CD4-positive, alpha-beta T cell (primary cell): ENCODE data around the gene MARCO. TPM values are rescaled to one million over a fixed set of nuclear protein-coding genes. Genes with fewer than 3 reads are reported as not detected.

ENCODE experiments used
- ATAC-seq: fragments of 200-7000 bp; cut with Tn5 transposase; one replicate; pipeline ENCODE4 v1.10.0; 2022; ENCODE audit warnings: mild to moderate bottlenecking; ENCODE audit not compliant: poor library complexity
- CTCF ChIA-PET: fragments of 350-600 bp; sonication (Branson Sonifier 250); formaldehyde crosslinking; loops from one replicate; lab custom pipeline; 2021; ENCODE audit warnings: antibody characterized with exemption, inconsistent platforms; lab: Charles Lee
- POLR2A ChIA-PET: fragments of 350-600 bp; sonication (Branson Sonifier 250); formaldehyde crosslinking; loops from one replicate; lab custom pipeline; 2021; ENCODE audit warnings: antibody characterized with exemption, inconsistent platforms; lab: Charles Lee
- DNase-seq, 14 experiments: peaks; one replicate each; pipeline ENCODE4 v3.0.0-alpha.2; 2013 to 2020; ENCODE audit warnings: mixed read lengths in 2 of 14
- H3K27ac ChIP-seq, 2 donors: one replicate each; pipeline versions ENCODE4 v1.5.1 to v1.7.0; 2013; ENCODE audit warnings: low read length in 2 of 2, low read depth in 1 of 2, mild to moderate bottlenecking in 1 of 2
- H3K27me3 ChIP-seq, 2 experiments: 1 replicate in 1 of 2; 2 replicates in 1 of 2; pipeline versions ENCODE4 v1.6.1 to v1.7.0; 2013; ENCODE audit warnings: low read length in 2 of 2, control low read depth in 1 of 2, mild to moderate bottlenecking in 1 of 2, moderate library complexity in 1 of 2; ENCODE audit not compliant: insufficient read depth in 2 of 2, control insufficient read depth in 1 of 2
- H3K36me3 ChIP-seq: one replicate; pipeline ENCODE4 v1.6.1; 2013; ENCODE audit warnings: low read length, control low read depth; ENCODE audit not compliant: insufficient read depth
- H3K4me1 ChIP-seq: one replicate; pipeline ENCODE4 v1.6.1; 2013; ENCODE audit warnings: low read length, control low read depth; ENCODE audit not compliant: insufficient read depth
- H3K4me3 ChIP-seq: one replicate; pipeline ENCODE4 v1.5.1; 2013; ENCODE audit warnings: mild to moderate bottlenecking, low read length, moderate library complexity
- H3K9me3 ChIP-seq, 2 experiments: 1 replicate in 1 of 2; 2 replicates in 1 of 2; pipeline versions ENCODE4 v1.6.1 to v1.7.0; 2013; ENCODE audit warnings: low read length in 2 of 2, mild to moderate bottlenecking in 2 of 2, control low read depth in 1 of 2, moderate library complexity in 1 of 2; ENCODE audit not compliant: control insufficient read depth in 1 of 2, insufficient read depth in 1 of 2
- H3K27ac Mint-ChIP-seq: one replicate; pipeline ENCODE4 v1.8.0; 2020; ENCODE audit warnings: mixed read lengths
- H3K27me3 Mint-ChIP-seq: one replicate; pipeline ENCODE4 v1.8.0; 2021; ENCODE audit warnings: mixed read lengths
- H3K36me3 Mint-ChIP-seq: one replicate; pipeline ENCODE4 v1.8.0; 2021; ENCODE audit warnings: low read depth, mixed read lengths
- H3K4me1 Mint-ChIP-seq: one replicate; pipeline ENCODE4 v1.8.0; 2021; ENCODE audit warnings: low read depth, mixed read lengths
- H3K4me3 Mint-ChIP-seq: one replicate; pipeline ENCODE4 v1.8.0; 2020; ENCODE audit warnings: mild to moderate bottlenecking, mixed read lengths
- H3K9me3 Mint-ChIP-seq: one replicate; pipeline ENCODE4 v1.8.0; 2020; ENCODE audit warnings: mixed read lengths
- CTCF ChIP-seq: fragments of 200-600 bp; IDR thresholded peaks from one replicate; pipeline ENCODE4 v1.8.0; 2022; ENCODE audit warnings: antibody characterized with exemption, mild to moderate bottlenecking
- intact Hi-C, 2 experiments: fragments of 100-400 bp; cut with DNase I in 1 of 2; cut with micrococcal nuclease in 1 of 2; formaldehyde crosslinking; loops; one replicate each; pipeline versions ENCODE4 v1.15.1 to v1.9.0; 2023 to 2025; cut with DNase I, micrococcal nuclease
- total RNA-seq, 174 experiments: library from RNA in 2 of 174; stranded (reverse) in 2 of 174; gene quantifications; one replicate each; pipeline ENCODE4 v1.2.3 and lab custom pipeline; 2021 to 2026

The MARCO gene
- total RNA-seq, 2 experiments from 2014 or later: 0.22 TPM; not detected in 1

- no peak for TF ChIP-seq CTCF
- Histone ChIP-seq H3K27ac (no peak overlapping the region), H3K9me3 (no peaks in the 10 kb centered on the region), H3K36me3 (no peaks in the 10 kb centered on the region), H3K27me3 (no peaks in the 10 kb centered on the region), H3K4me3 (no peak overlapping the region), H3K4me1 (no peaks in the 10 kb centered on the region)
- no peaks in the 10 kb centered on the region for H3K9me3 Mint-ChIP-seq
- no peaks in the 10 kb centered on the region for H3K4me1 Mint-ChIP-seq
- ATAC-seq: no peak
- POLR2A ChIA-PET: interaction anchor here (0.6 to 0.8 kb wide), 3 partner anchors 15 to 33 kb away, joined by 3 to 4 read pairs (median 3); no protein-coding TSS in a partner anchor
- no peak overlapping the region for H3K4me3 Mint-ChIP-seq
- intact Hi-C loops: no loop called here
- H3K27me3 Mint-ChIP-seq: peaks cover 17% of the 10 kb centered on the region
- H3K27ac Mint-ChIP-seq: no peak overlapping the region
- no peaks in the 10 kb centered on the region for H3K36me3 Mint-ChIP-seq
- CTCF ChIA-PET: no interaction called here
- DNase-seq: no peak
Observed at GRCh38 chr2:118921646-118922045, 20.3 kb upstream of the MARCO start.

- no peaks in the 10 kb centered on the region for H3K36me3 ChIP-seq
- TF ChIP-seq CTCF: no peak
- Mint-ChIP-seq H3K27me3 (peaks cover 17% of the 10 kb centered on the region), H3K36me3 (no peaks in the 10 kb centered on the region), H3K4me1 (no peaks in the 10 kb centered on the region), H3K9me3 (no peaks in the 10 kb centered on the region), H3K27ac (no peak overlapping the region), H3K4me3 (no peak overlapping the region)
- intact Hi-C loops: no loop called here
- DNase-seq (no peak), ATAC-seq (no peak)
- no peak overlapping the region for H3K27ac ChIP-seq
- H3K27me3 ChIP-seq: no peaks in the 10 kb centered on the region
- ChIA-PET CTCF (no interaction called here), POLR2A (interaction anchor here (0.6 to 0.8 kb wide), 3 partner anchors 15 to 34 kb away, joined by 3 to 4 read pairs (median 3); no protein-coding TSS in a partner anchor)
- no peak overlapping the region for H3K4me3 ChIP-seq
- no peaks in the 10 kb centered on the region for H3K4me1 ChIP-seq
- H3K9me3 ChIP-seq: no peaks in the 10 kb centered on the region
Observed at GRCh38 chr2:118922254-118922653, 19.7 kb upstream of the MARCO start.

GRCh38 chr2:118923371-118923770 is 18.6 kb upstream of the MARCO start:
- ATAC-seq (no peak), DNase-seq (no peak)
- Mint-ChIP-seq H3K4me3 (no peak overlapping the region), H3K4me1 (no peaks in the 10 kb centered on the region), H3K36me3 (no peaks in the 10 kb centered on the region), H3K27me3 (peaks cover 17% of the 10 kb centered on the region), H3K9me3 (no peaks in the 10 kb centered on the region), H3K27ac (no peak overlapping the region)
- intact Hi-C loops: no loop called here
- ChIA-PET CTCF (no interaction called here), POLR2A (no interaction called here)
- Histone ChIP-seq H3K9me3 (no peaks in the 10 kb centered on the region), H3K36me3 (no peaks in the 10 kb centered on the region), H3K4me1 (no peaks in the 10 kb centered on the region), H3K4me3 (no peak overlapping the region), H3K27ac (no peak overlapping the region), H3K27me3 (no peaks in the 10 kb centered on the region)
- TF ChIP-seq CTCF: no peak
